Activated T-cell treated with anti-CD3 and anti-CD28 coated beads, Interleukin-2, amount 50 U/mL, for 72 hours (primary cell): Measurements from ENCODE around the gene MRPS9. TPM values are rescaled to one million over a fixed set of nuclear protein-coding genes. Genes with fewer than 3 reads are reported as not detected.

Experiments used
- ATAC-seq, 2 donors: fragments of 150-1000 bp; cut with Tn5 transposase; replicated peaks in 1 of 2; 2 replicates each; pipeline ENCODE4 v1.10.0; 2021; ENCODE audit warnings: moderate library complexity in 2 of 2, mild to moderate bottlenecking in 1 of 2
- DNase-seq, 2 donors: peaks; one replicate each; pipeline ENCODE4 v3.0.0; 2021 to 2022; ENCODE audit warnings: mixed read lengths in 1 of 2
- H3K27ac Mint-ChIP-seq: one replicate; pipeline ENCODE4 v1.8.0; 2022; ENCODE audit warnings: mild to moderate bottlenecking, moderate library complexity, mixed read lengths
- H3K27me3 Mint-ChIP-seq: one replicate; pipeline ENCODE4 v1.8.0; 2022; ENCODE audit warnings: low read depth, mixed read lengths
- H3K36me3 Mint-ChIP-seq, 2 donors: one replicate each; pipeline ENCODE4 v1.8.0; 2022; ENCODE audit warnings: mixed read lengths in 2 of 2, mild to moderate bottlenecking in 1 of 2; ENCODE audit not compliant: insufficient read depth in 2 of 2
- H3K4me1 Mint-ChIP-seq: one replicate; pipeline ENCODE4 v1.8.0; 2022; ENCODE audit warnings: low read depth, mixed read lengths
- H3K4me3 Mint-ChIP-seq, 2 donors: one replicate each; pipeline ENCODE4 v1.8.0; 2022; ENCODE audit warnings: mild to moderate bottlenecking in 2 of 2, mixed read lengths in 2 of 2, moderate library complexity in 2 of 2
- H3K9me3 Mint-ChIP-seq, 2 donors: one replicate each; pipeline ENCODE4 v1.8.0; 2022; ENCODE audit warnings: mixed read lengths in 2 of 2
- total RNA-seq, 2 donors: library from RNA; stranded (reverse); gene quantifications; one replicate each; pipeline ENCODE4 v1.2.3, GENCODE V29; 2022

The MRPS9 gene
- 10 to 100 TPM; 24.6 to 27.3 TPM for total RNA-seq

GRCh38 chr2:105037572-105038382, at the start of gene MRPS9:
Gene MRPS9 (plus strand): TSS chr2:105038069. CDS start chr2:105038093, 24 bp downstream.
- peak within 1 kb of the TSS; percentile 94 to 98 for H3K4me3 Mint-ChIP-seq
- DNase-seq (peak; percentile 97 to 98), ATAC-seq (peak; percentile 99)
- H3K27ac Mint-ChIP-seq, result peak within 1 kb of the TSS; percentile 96
- H3K4me1 Mint-ChIP-seq, result peaks cover 38% of the 10 kb centered on the region
- H3K36me3 Mint-ChIP-seq, result peaks cover 0 to 3% of the 10 kb centered on the region in 2 donors
- no peaks in the 10 kb centered on the region for H3K9me3 Mint-ChIP-seq
- no peaks in the 10 kb centered on the region for H3K27me3 Mint-ChIP-seq

- Mint-ChIP-seq H3K27ac (no peak overlapping the region), H3K27me3 (no peaks in the 10 kb centered on the region), H3K36me3 (peaks cover 0 to 8% of the 10 kb centered on the region in 2 donors), H3K4me1 (no peaks in the 10 kb centered on the region), H3K4me3 (no peak overlapping the region), H3K9me3 (peaks cover 7 to 12% of the 10 kb centered on the region in 2 donors)
- ATAC-seq (no peak), DNase-seq (no peak)
Observed at GRCh38 chr2:105005181-105005951, 32.5 kb upstream of the MRPS9 start.

- H3K4me1 Mint-ChIP-seq, result no peaks in the 10 kb centered on the region
- H3K4me3 Mint-ChIP-seq, result no peak overlapping the region
- no peaks in the 10 kb centered on the region for H3K27me3 Mint-ChIP-seq
- H3K27ac Mint-ChIP-seq, result no peak overlapping the region
- DNase-seq (no peak), ATAC-seq (no peak)
- peaks cover 7 to 12% of the 10 kb centered on the region in 2 donors for H3K9me3 Mint-ChIP-seq
- H3K36me3 Mint-ChIP-seq, result peaks cover 0 to 8% of the 10 kb centered on the region in 2 donors
Observed at GRCh38 chr2:105007367-105007766, 30.5 kb upstream of the MRPS9 start.

- DNase-seq (no peak), ATAC-seq (no peak)
- H3K36me3 Mint-ChIP-seq, result peaks cover 0 to 3% of the 10 kb centered on the region in 2 donors
- H3K4me1 Mint-ChIP-seq, result peaks cover 10% of the 10 kb centered on the region
- H3K9me3 Mint-ChIP-seq, result no peaks in the 10 kb centered on the region
- H3K27ac Mint-ChIP-seq, result no peak overlapping the region
- no peak overlapping the region for H3K4me3 Mint-ChIP-seq
- no peaks in the 10 kb centered on the region for H3K27me3 Mint-ChIP-seq
Observed at GRCh38 chr2:105032476-105032875, 5.4 kb upstream of the MRPS9 start.

- Mint-ChIP-seq H3K4me3 (no peak overlapping the region), H3K27ac (no peak overlapping the region), H3K4me1 (peaks cover 19% of the 10 kb centered on the region), H3K36me3 (peaks cover 0 to 3% of the 10 kb centered on the region in 2 donors), H3K27me3 (no peaks in the 10 kb centered on the region), H3K9me3 (no peaks in the 10 kb centered on the region)
- DNase-seq (no peak), ATAC-seq (no peak)
Observed at GRCh38 chr2:105034170-105034569, 3.7 kb upstream of the MRPS9 start.

GRCh38 chr2:105038383-105039061, 653 bp downstream of the MRPS9 start:
- Mint-ChIP-seq H3K36me3 (peaks cover 0 to 3% of the 10 kb centered on the region in 2 donors), H3K27ac (peak overlapping the region; percentile 96), H3K27me3 (no peaks in the 10 kb centered on the region), H3K4me3 (peak overlapping the region; percentile 94 to 98), H3K4me1 (peaks cover 38% of the 10 kb centered on the region), H3K9me3 (no peaks in the 10 kb centered on the region)
- DNase-seq (no peak), ATAC-seq (no peak)

- Mint-ChIP-seq H3K4me1 (peaks cover 38% of the 10 kb centered on the region), H3K36me3 (peaks cover 0 to 4% of the 10 kb centered on the region in 2 donors), H3K9me3 (no peaks in the 10 kb centered on the region), H3K27me3 (no peaks in the 10 kb centered on the region), H3K4me3 (peak overlapping the region in 1 of 2 donors; percentile 94), H3K27ac (peak overlapping the region; percentile 21)
- no peak for ATAC-seq
- DNase-seq, result no peak
Observed at GRCh38 chr2:105039559-105039958, 1.7 kb downstream of the MRPS9 start.

- Mint-ChIP-seq H3K27me3 (no peaks in the 10 kb centered on the region), H3K36me3 (peaks cover 0 to 3% of the 10 kb centered on the region in 2 donors), H3K9me3 (no peaks in the 10 kb centered on the region), H3K4me1 (peaks cover 30% of the 10 kb centered on the region), H3K27ac (no peak overlapping the region), H3K4me3 (no peak overlapping the region)
- ATAC-seq (no peak), DNase-seq (no peak)
Observed at GRCh38 chr2:105042189-105042588, 4.3 kb downstream of the MRPS9 start.

GRCh38 chr2:105052773-105053172, 14.9 kb downstream of the MRPS9 start:
- H3K27me3 Mint-ChIP-seq, result no peaks in the 10 kb centered on the region
- peaks cover 2 to 6% of the 10 kb centered on the region in 2 donors for H3K9me3 Mint-ChIP-seq
- peak overlapping the region; percentile 12 for H3K27ac Mint-ChIP-seq
- ATAC-seq (no peak), DNase-seq (no peak)
- peaks cover 14 to 24% of the 10 kb centered on the region in 2 donors for H3K36me3 Mint-ChIP-seq
- no peak overlapping the region for H3K4me3 Mint-ChIP-seq
- H3K4me1 Mint-ChIP-seq, result peaks cover 10% of the 10 kb centered on the region

GRCh38 chr2:105055613-105056012, 17.7 kb downstream of the MRPS9 start:
- no peak overlapping the region for H3K4me3 Mint-ChIP-seq
- peaks cover 10% of the 10 kb centered on the region for H3K4me1 Mint-ChIP-seq
- peaks cover 2 to 4% of the 10 kb centered on the region in 2 donors for H3K9me3 Mint-ChIP-seq
- no peaks in the 10 kb centered on the region for H3K27me3 Mint-ChIP-seq
- ATAC-seq, result no peak
- peaks cover 12 to 19% of the 10 kb centered on the region in 2 donors for H3K36me3 Mint-ChIP-seq
- no peak for DNase-seq
- no peak overlapping the region for H3K27ac Mint-ChIP-seq

- H3K27ac Mint-ChIP-seq, result no peak overlapping the region
- peaks cover 10% of the 10 kb centered on the region for H3K4me1 Mint-ChIP-seq
- ATAC-seq (no peak), DNase-seq (no peak)
- H3K27me3 Mint-ChIP-seq, result no peaks in the 10 kb centered on the region
- H3K9me3 Mint-ChIP-seq, result peaks cover 0 to 3% of the 10 kb centered on the region in 2 donors
- H3K4me3 Mint-ChIP-seq, result no peak overlapping the region
- H3K36me3 Mint-ChIP-seq, result peaks cover 10 to 13% of the 10 kb centered on the region in 2 donors
Observed at GRCh38 chr2:105056245-105056644, 18.4 kb downstream of the MRPS9 start.

- Mint-ChIP-seq H3K4me1 (peaks cover 10% of the 10 kb centered on the region), H3K27me3 (no peaks in the 10 kb centered on the region), H3K27ac (no peak overlapping the region), H3K36me3 (peaks cover 9 to 10% of the 10 kb centered on the region in 2 donors), H3K9me3 (peaks cover 0 to 2% of the 10 kb centered on the region in 2 donors), H3K4me3 (no peak overlapping the region)
- ATAC-seq (no peak), DNase-seq (no peak)
Observed at GRCh38 chr2:105057005-105057404, 19.1 kb downstream of the MRPS9 start.

GRCh38 chr2:105061560-105061959, 23.7 kb downstream of the MRPS9 start:
- peaks cover 14% of the 10 kb centered on the region for H3K4me1 Mint-ChIP-seq
- no peaks in the 10 kb centered on the region for H3K9me3 Mint-ChIP-seq
- no peak overlapping the region for H3K27ac Mint-ChIP-seq
- no peak overlapping the region for H3K4me3 Mint-ChIP-seq
- ATAC-seq (no peak), DNase-seq (no peak)
- H3K27me3 Mint-ChIP-seq, result no peaks in the 10 kb centered on the region
- peaks cover 1 to 2% of the 10 kb centered on the region in 2 donors for H3K36me3 Mint-ChIP-seq
